K562 (cell line): Measurements from ENCODE around the gene CIB1. TPM values are rescaled to one million over a fixed set of nuclear protein-coding genes. Genes with fewer than 3 reads are reported as not detected.

Experiments
- ATAC-seq: fragments of 200-7000 bp; cut with Tn5 transposase; 3 replicates; pipeline ENCODE4 v1.9.1; 2020; ENCODE audit warnings: moderate library complexity
- BruUV-seq: library from RNA; stranded (reverse); fragments of 400-500 nt; replicated peaks from 2 replicates; lab custom pipeline; 2021; lab: Mats Ljungman, UMichigan
- CTCF ChIA-PET: fragments of 300-600 bp; formaldehyde crosslinking; extraction: SDS; loops from one replicate; lab custom pipeline; 2021; ENCODE audit warnings: low intra/inter-chr PET ratio; lab: Yijun Ruan, JAX
- POLR2A ChIA-PET: fragments of 300-600, 350-650 bp; sonication (Branson Sonifier 250); formaldehyde crosslinking; extraction: SDS; loops from one replicate; lab custom pipeline; 2021; ENCODE audit warnings: antibody characterized with exemption, inconsistent platforms; lab: Yijun Ruan, JAX
- DNase-seq, 4 experiments: peaks; one replicate each; pipeline versions ENCODE4 v3.0.0 to v3.0.0-alpha.2; 2011 to 2018; ENCODE audit warnings: low spot score in 3 of 4, mixed read lengths in 3 of 4; ENCODE audit errors: extremely low read depth in 1 of 4
- FAIRE-seq: peaks from 2 replicates; lab custom pipeline; 2011; peaks lifted over from hg19 to GRCh38; lab: Jason Lieb, UNC
- H2AFZ ChIP-seq: 2 replicates; pipeline ENCODE4 v1.6.0; 2011; ENCODE audit warnings: low read depth, low read length, control low read depth, inconsistent platforms
- H3K27ac ChIP-seq: fragments of 200-600 bp; 3 replicates; pipeline ENCODE4 v1.8.0; 2011; ENCODE audit warnings: low read depth, mild to moderate bottlenecking, control low read depth, inconsistent platforms, low read length, moderate library complexity, mixed read lengths; ENCODE audit errors: extremely low read depth
- H3K27me3 ChIP-seq, 2 experiments: fragments of 300-600 bp in 1 of 2; 2 replicates in 1 of 2; 3 replicates in 1 of 2; pipeline versions ENCODE4 v1.6.0 to v1.8.0; 2011; ENCODE audit warnings: inconsistent platforms in 2 of 2, low read length in 2 of 2, mild to moderate bottlenecking in 1 of 2, mixed read lengths in 1 of 2, moderate library complexity in 1 of 2; ENCODE audit not compliant: control insufficient read depth in 2 of 2, insufficient read depth in 2 of 2
- H3K36me3 ChIP-seq: fragments of 300-600 bp; 3 replicates; pipeline ENCODE4 v1.8.0; 2011; ENCODE audit warnings: mild to moderate bottlenecking, low read length, inconsistent platforms; ENCODE audit not compliant: control insufficient read depth, insufficient read depth
- H3K4me1 ChIP-seq, 2 experiments: fragments of 200-600 bp in 1 of 2; replicated peaks in 1 of 2; 2 replicates in 1 of 2; 3 replicates in 1 of 2; pipeline versions ENCODE4 v1.5.1 to v1.8.0; 2011; ENCODE audit warnings: inconsistent platforms in 2 of 2, low read length in 2 of 2, mild to moderate bottlenecking in 1 of 2, mixed read lengths in 1 of 2, moderate library complexity in 1 of 2; ENCODE audit not compliant: control insufficient read depth in 2 of 2, insufficient read depth in 2 of 2
- H3K4me2 ChIP-seq: 2 replicates; pipeline ENCODE4 v1.6.1; 2011; ENCODE audit warnings: low read length, control low read depth, inconsistent platforms, mixed read lengths; ENCODE audit not compliant: insufficient read depth
- H3K4me3 ChIP-seq: fragments of 200-600 bp; sonication (generic), shearing (Covaris generic); 2 replicates; pipeline ENCODE4 v1.5.1; 2016; ENCODE audit warnings: control low read depth, inconsistent platforms
- H3K79me2 ChIP-seq: fragments of 200-600 bp; 3 replicates; pipeline ENCODE4 v1.8.0; 2011; ENCODE audit warnings: low read length, inconsistent platforms; ENCODE audit not compliant: control insufficient read depth, insufficient read depth
- H3K9ac ChIP-seq, 2 experiments: 2 replicates each; pipeline versions ENCODE4 v1.6.0 to v1.6.1; 2011; ENCODE audit warnings: low read depth in 2 of 2, low read length in 2 of 2, control low read depth in 1 of 2, inconsistent platforms in 1 of 2, mild to moderate bottlenecking in 1 of 2, mixed read lengths in 1 of 2; ENCODE audit not compliant: insufficient read depth in 1 of 2
- H3K9me1 ChIP-seq: one replicate; pipeline ENCODE4 v1.6.0; 2011; ENCODE audit warnings: inconsistent platforms, mild to moderate bottlenecking, low read length, moderate library complexity; ENCODE audit not compliant: control insufficient read depth, insufficient read depth
- H3K9me3 ChIP-seq: replicated peaks from 2 replicates; pipeline ENCODE4 v1.5.1; 2011; ENCODE audit warnings: low read depth, low read length, inconsistent platforms; ENCODE audit not compliant: control insufficient read depth, insufficient read depth
- H4K20me1 ChIP-seq: replicated peaks from 2 replicates; pipeline ENCODE4 v1.6.1; 2011; ENCODE audit warnings: low read length, inconsistent platforms, mixed read lengths; ENCODE audit not compliant: control insufficient read depth, insufficient read depth
- KLF1 ChIP-seq: fragments of 450-650 bp; IDR thresholded peaks from 2 replicates; pipeline ENCODE4 v1.6.1; 2016; ENCODE audit warnings: missing genetic modification characterization, missing compliant biosample characterization
- MCM7 ChIP-seq, 2 experiments: fragments of 450-650 bp; IDR thresholded peaks; 2 replicates each; pipeline ENCODE4 v1.6.1; 2016 to 2018
- MXI1 ChIP-seq: IDR thresholded peaks from 2 replicates; pipeline ENCODE4 v1.6.1; 2011; ENCODE audit warnings: low read depth, mild to moderate bottlenecking, improper control_type of control experiment, low read length
- NCOR1 ChIP-seq: fragments of 450-650 bp; IDR thresholded peaks from 2 replicates; pipeline ENCODE4 v1.6.1; 2016; ENCODE audit warnings: mild to moderate bottlenecking, moderate library complexity
- NR4A1 ChIP-seq, 2 experiments: fragments of 250-450 bp in 1 of 2; fragments of 450-650 bp in 1 of 2; sonication (Bioruptor Pico) in 1 of 2; IDR thresholded peaks; 2 replicates each; pipeline versions ENCODE4 v1.4.0 to v1.6.1; 2016 to 2020; ENCODE audit warnings: mild to moderate bottlenecking in 2 of 2, missing compliant biosample characterization in 1 of 2, missing genetic modification characterization in 1 of 2, moderate library complexity in 1 of 2
- POLR2A ChIP-seq: fragments of 450-650 bp; conservative IDR thresholded peaks from 2 replicates; pipeline ENCODE4 v1.6.1; 2016
- RBM25 ChIP-seq: fragments of 200-400 bp; formaldehyde crosslinking; IDR thresholded peaks from 2 replicates; pipeline ENCODE4 v1.6.1; 2018; ENCODE audit warnings: low read length, low read depth, moderate library complexity; ENCODE audit not compliant: severe bottlenecking
- SMARCB1 ChIP-seq: IDR thresholded peaks from 2 replicates; pipeline ENCODE4 v1.6.1; 2011; ENCODE audit warnings: improper control_type of control experiment, low read depth; ENCODE audit not compliant: insufficient read length
- TAF9B ChIP-seq: fragments of 450-650 bp; IDR thresholded peaks from 2 replicates; pipeline ENCODE4 v1.6.1; 2018; ENCODE audit warnings: mild to moderate bottlenecking; ENCODE audit not compliant: partially characterized antibody
- YY1 ChIP-seq, 3 experiments: IDR thresholded peaks; 2 replicates each; pipeline ENCODE4 v1.6.1; 2011; ENCODE audit warnings: low read length in 2 of 3, mild to moderate bottlenecking in 2 of 3, moderate library complexity in 2 of 3, borderline replicate concordance in 1 of 3, control low read depth in 1 of 3, low read depth in 1 of 3; ENCODE audit not compliant: insufficient read depth in 3 of 3, insufficient replicate concordance in 2 of 3, control insufficient read depth in 1 of 3, insufficient read length in 1 of 3; ENCODE audit errors: extremely low read depth in 1 of 3
- ZNF274 ChIP-seq: IDR thresholded peaks from 2 replicates; pipeline ENCODE4 v1.6.1; 2011; ENCODE audit warnings: low read depth, mild to moderate bottlenecking, low read length, moderate library complexity, borderline replicate concordance
- ZNF354B ChIP-seq: fragments of 250-450 bp; sonication (Bioruptor Pico); IDR thresholded peaks from 2 replicates; pipeline ENCODE4 v1.4.0; 2020
- ZNF431 ChIP-seq: sonication (generic); formaldehyde crosslinking; IDR thresholded peaks from 2 replicates; pipeline ENCODE4 v1.8.0; 2022; ENCODE audit warnings: mild to moderate bottlenecking, missing genetic modification reagents
- WGBS: fragments of 100-300 bp; shearing (Covaris generic); methylation state at CpG from one replicate; pipeline ENCODE4 v1.1.6; 2016; ENCODE audit warnings: low coverage, mixed read lengths; ENCODE audit not compliant: insufficient coverage; ENCODE audit errors: missing lambda C conversion rate; 5-methylcytosine and 5-hydroxymethylcytosine counted together
- in situ Hi-C: fragments of 300-500 bp; cut with MboI; formaldehyde crosslinking; loops from 4 replicates; pipeline ENCODE4 v1.15.0; 2018; ENCODE audit warnings: inconsistent platforms, mixed read lengths
- intact Hi-C: fragments of 100-400 bp; cut with micrococcal nuclease; formaldehyde crosslinking; loops from 2 replicates; pipeline ENCODE4 v1.14.2; 2022
- polyA plus RNA-seq, 8 experiments: library from polyadenylated mRNA; depleted of rRNA in 4 of 8; stranded (reverse) in 5 of 8; unstranded in 3 of 8; fragments of >200 nt; fragmentation: Nextera tagmentation in 2 of 8; fragmentation: Illumina TruSeq in 1 of 8; extraction: Ambion mirVana in 2 of 8; extraction: Trizol in 1 of 8; gene quantifications; 2 replicates each; pipeline versions ENCODE4 v1.2.1 to v1.2.3, GENCODE V29; 2011 to 2014; ENCODE audit warnings: inconsistent platforms in 1 of 8, missing spikeins in 1 of 8
- total RNA-seq, 7 experiments: library from RNA; depleted of rRNA in 6 of 7; stranded (reverse); fragments of >200 nt in 6 of 7; fragmentation: Illumina TruSeq in 2 of 7; extraction: Trizol in 2 of 7; gene quantifications; 2 replicates each; pipeline versions ENCODE4 v1.2.1 to v1.2.3, GENCODE V29; 2011 to 2021; ENCODE audit warnings: low replicate concordance in 1 of 7
- TF ChIP-seq, protein P1 (sequence below): fragments of 250-450 bp; sonication (Bioruptor Pico); IDR thresholded peaks from 2 replicates; pipeline ENCODE4 v1.8.0; 2022; ENCODE audit warnings: moderate library complexity, mild to moderate bottlenecking, inconsistent platforms
- TF ChIP-seq, protein P2 (sequence below): fragments of 250-450 bp; sonication (Bioruptor Pico); IDR thresholded peaks from 2 replicates; pipeline ENCODE4 v1.5.0; 2020; ENCODE audit warnings: mild to moderate bottlenecking, borderline replicate concordance
- TF ChIP-seq, protein P3 (sequence below): fragments of 450-650 bp; conservative IDR thresholded peaks from 2 replicates; pipeline ENCODE4 v1.6.1; 2016; ENCODE audit warnings: missing genetic modification characterization, low read depth, mild to moderate bottlenecking, control low read depth, missing compliant biosample characterization

Gene CIB1
- total and polyA plus RNA-seq, 9 of the 15 experiments (the other 6 are each of a cell fraction or from before 2014, with no cell fraction given), result 14.9 to 136 (median 64.5) TPM

DNA sequence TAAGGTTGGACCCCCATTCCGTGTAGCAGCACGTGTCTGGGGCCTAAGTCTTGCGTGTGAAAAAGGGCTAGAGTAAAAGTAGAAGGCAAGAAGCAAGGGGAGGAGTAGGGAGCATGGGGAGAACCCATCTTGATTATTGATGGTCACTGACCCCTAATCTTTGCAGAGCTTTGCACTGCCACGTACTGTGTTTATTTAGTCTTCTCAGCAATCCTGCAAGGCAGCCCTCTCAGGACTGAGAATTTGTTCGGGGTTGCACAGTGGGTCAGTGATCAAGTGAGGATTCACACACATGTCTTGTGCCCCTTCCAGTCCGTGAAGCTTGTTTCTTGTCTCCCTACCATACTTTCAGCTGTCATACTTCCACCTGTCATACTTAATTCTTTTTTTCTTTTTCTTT is 25.4 kb downstream of the CIB1 start (continued):
- TF ChIP-seq NCOR1, result no peak
- TF ChIP-seq, protein P1, sequence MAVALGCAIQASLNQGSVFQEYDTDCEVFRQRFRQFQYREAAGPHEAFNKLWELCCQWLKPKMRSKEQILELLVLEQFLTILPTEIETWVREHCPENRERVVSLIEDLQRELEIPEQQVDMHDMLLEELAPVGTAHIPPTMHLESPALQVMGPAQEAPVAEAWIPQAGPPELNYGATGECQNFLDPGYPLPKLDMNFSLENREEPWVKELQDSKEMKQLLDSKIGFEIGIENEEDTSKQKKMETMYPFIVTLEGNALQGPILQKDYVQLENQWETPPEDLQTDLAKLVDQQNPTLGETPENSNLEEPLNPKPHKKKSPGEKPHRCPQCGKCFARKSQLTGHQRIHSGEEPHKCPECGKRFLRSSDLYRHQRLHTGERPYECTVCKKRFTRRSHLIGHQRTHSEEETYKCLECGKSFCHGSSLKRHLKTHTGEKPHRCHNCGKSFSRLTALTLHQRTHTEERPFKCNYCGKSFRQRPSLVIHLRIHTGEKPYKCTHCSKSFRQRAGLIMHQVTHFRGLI (CRISPR knock-in tag), result no peak
- TF ChIP-seq ZNF354B (CRISPR knock-in tag), result no peak

DNA sequence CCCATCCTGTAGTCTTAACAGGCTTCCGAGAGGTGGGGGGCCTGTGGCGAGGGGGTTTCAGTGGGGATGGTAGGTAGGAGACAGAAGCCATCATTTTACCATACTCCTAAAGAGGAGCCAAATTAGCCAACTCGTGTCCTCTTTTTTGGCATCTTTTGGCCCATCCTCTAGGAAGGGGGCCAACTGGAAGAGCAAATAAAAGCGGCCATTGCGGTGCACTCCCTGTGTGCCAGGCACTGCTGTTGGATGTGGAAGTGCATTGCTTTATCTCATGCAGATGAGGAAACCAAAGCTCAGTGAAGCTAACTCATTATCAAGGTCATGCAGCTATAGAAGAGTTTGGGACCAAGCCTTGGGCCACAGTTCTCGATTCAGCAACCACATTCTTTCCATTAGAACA is 26.5 kb downstream of the CIB1 start:
- WGBS, result 94% methylated on average over 6 of the region's 6 CpGs
- in situ Hi-C loops, result no loop called here
- FAIRE-seq, result no peak
- TF ChIP-seq SMARCB1 (no peak), TAF9B (no peak), MCM7 (IDR thresholded peaks at IDR 0.05) (no peak), NR4A1 (CRISPR knock-in tag; IDR thresholded peaks at IDR 0.05) (no peak), NR4A1 (tag; IDR thresholded peaks at IDR 0.05) (no peak), RBM25 (no peak), POLR2A (no peak), ZNF431 (no peak), ZNF274 (no peak), YY1 (IDR thresholded peaks at IDR 0.05; ENCODE audit: borderline replicate concordance in 1 of 3, control insufficient read depth in 1 of 3, extremely low read depth in 1 of 3, insufficient read depth in 3 of 3, insufficient read length in 1 of 3, insufficient replicate concordance in 2 of 3, low read depth in 1 of 3, low read length in 2 of 3) (no peak), KLF1 (tag) (no peak), MXI1 (no peak)
- TF ChIP-seq, protein P2, sequence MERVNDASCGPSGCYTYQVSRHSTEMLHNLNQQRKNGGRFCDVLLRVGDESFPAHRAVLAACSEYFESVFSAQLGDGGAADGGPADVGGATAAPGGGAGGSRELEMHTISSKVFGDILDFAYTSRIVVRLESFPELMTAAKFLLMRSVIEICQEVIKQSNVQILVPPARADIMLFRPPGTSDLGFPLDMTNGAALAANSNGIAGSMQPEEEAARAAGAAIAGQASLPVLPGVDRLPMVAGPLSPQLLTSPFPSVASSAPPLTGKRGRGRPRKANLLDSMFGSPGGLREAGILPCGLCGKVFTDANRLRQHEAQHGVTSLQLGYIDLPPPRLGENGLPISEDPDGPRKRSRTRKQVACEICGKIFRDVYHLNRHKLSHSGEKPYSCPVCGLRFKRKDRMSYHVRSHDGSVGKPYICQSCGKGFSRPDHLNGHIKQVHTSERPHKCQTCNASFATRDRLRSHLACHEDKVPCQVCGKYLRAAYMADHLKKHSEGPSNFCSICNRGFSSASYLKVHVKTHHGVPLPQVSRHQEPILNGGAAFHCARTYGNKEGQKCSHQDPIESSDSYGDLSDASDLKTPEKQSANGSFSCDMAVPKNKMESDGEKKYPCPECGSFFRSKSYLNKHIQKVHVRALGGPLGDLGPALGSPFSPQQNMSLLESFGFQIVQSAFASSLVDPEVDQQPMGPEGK, result no peak
- TF ChIP-seq, protein P3, sequence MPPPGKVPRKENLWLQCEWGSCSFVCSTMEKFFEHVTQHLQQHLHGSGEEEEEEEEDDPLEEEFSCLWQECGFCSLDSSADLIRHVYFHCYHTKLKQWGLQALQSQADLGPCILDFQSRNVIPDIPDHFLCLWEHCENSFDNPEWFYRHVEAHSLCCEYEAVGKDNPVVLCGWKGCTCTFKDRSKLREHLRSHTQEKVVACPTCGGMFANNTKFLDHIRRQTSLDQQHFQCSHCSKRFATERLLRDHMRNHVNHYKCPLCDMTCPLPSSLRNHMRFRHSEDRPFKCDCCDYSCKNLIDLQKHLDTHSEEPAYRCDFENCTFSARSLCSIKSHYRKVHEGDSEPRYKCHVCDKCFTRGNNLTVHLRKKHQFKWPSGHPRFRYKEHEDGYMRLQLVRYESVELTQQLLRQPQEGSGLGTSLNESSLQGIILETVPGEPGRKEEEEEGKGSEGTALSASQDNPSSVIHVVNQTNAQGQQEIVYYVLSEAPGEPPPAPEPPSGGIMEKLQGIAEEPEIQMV (tag), result no peak
- TF ChIP-seq, all 486 proteins: peak for 0
- ChIA-PET CTCF (no interaction called here), POLR2A (interaction anchor here (0.6 to 0.7 kb wide), 2 partner anchors 13 to 20 kb away, joined by 3 read pairs; no protein-coding TSS in a partner anchor)
- intact Hi-C loops, result no loop called here
- Histone ChIP-seq H3K4me2 (no peak overlapping the region), H3K27me3 (no peaks in the 10 kb centered on the region), H3K9me3 (no peaks in the 10 kb centered on the region), H2AFZ (no peak overlapping the region), H3K27ac (no peak overlapping the region), H3K9me1 (no peaks in the 10 kb centered on the region), H3K36me3 (peaks cover 88% of the 10 kb centered on the region; the same call in 2 of the 3 replicates), H3K79me2 (peaks cover 80% of the 10 kb centered on the region), H3K9ac (no peak overlapping the region), H3K4me1 (peaks cover 2 to 25% of the 10 kb centered on the region in 2 experiments; a peak in 4 of 5 replicates), H4K20me1 (peaks cover 8% of the 10 kb centered on the region; the same call in 1 of the 2 replicates), H3K4me3 (no peak overlapping the region)
- no peak for ATAC-seq
- DNase-seq, result no peak
- BruUV-seq, result no TSS peak
